GM12878 (cell line): Measurements from ENCODE around the gene VGLL4. TPM values are rescaled to one million over a fixed set of nuclear protein-coding genes. Genes with fewer than 3 reads are reported as not detected.
A peak's percentile ranks its signal among the peaks of the same experiment; 100 is the strongest.

Source experiments
- ATAC-seq: fragments of 200-7000 bp; cut with Tn5 transposase; 3 replicates; pipeline ENCODE4 v1.9.1; 2020; ENCODE audit warnings: mild to moderate bottlenecking, moderate library complexity
- BruUV-seq: library from RNA; stranded (reverse); fragments of 400-500 nt; replicated peaks from 2 replicates; lab custom pipeline; 2021; lab: Mats Ljungman, UMichigan
- CTCF ChIA-PET: fragments of 300-600 bp; sonication (Branson Sonifier 250); formaldehyde crosslinking; extraction: SDS; loops from one replicate; lab custom pipeline; 2021; ENCODE audit warnings: inconsistent platforms; lab: Yijun Ruan, JAX
- POLR2A ChIA-PET: fragments of 350-600 bp; formaldehyde crosslinking; extraction: SDS; loops from one replicate; lab custom pipeline; 2021; ENCODE audit warnings: inconsistent platforms; lab: Charles Lee
- RAD21 ChIA-PET: fragments of 300-600 bp; sonication (Branson Sonifier 250); formaldehyde crosslinking; loops from one replicate; lab custom pipeline; 2023; ENCODE audit warnings: antibody characterized with exemption; ENCODE audit not compliant: unreplicated experiment; lab: Charles Lee
- SMC1A ChIA-PET: fragments of 300-600 bp; sonication (Branson Sonifier 250); formaldehyde crosslinking; loops from one replicate; lab custom pipeline; 2023; ENCODE audit not compliant: unreplicated experiment, uncharacterized antibody; lab: Charles Lee
- DNase-seq: peaks from one replicate; pipeline ENCODE4 v3.0.0-alpha.2; 2011; ENCODE audit warnings: low read depth, low spot score
- FAIRE-seq: peaks from 3 replicates; lab custom pipeline; 2011; peaks lifted over from hg19 to GRCh38; lab: Jason Lieb, UNC
- H2AFZ ChIP-seq: 2 replicates; pipeline ENCODE4 v1.6.0; 2011; ENCODE audit warnings: low read depth, low read length, control low read depth; ENCODE audit not compliant: control insufficient read depth
- H3K27ac ChIP-seq: 2 replicates; pipeline ENCODE4 v1.5.1; 2011; ENCODE audit warnings: control low read depth; ENCODE audit not compliant: control insufficient read depth, insufficient read depth
- H3K27me3 ChIP-seq, 2 experiments: replicated peaks in 1 of 2; 2 replicates each; pipeline versions ENCODE4 v1.6.0 to v1.6.1; 2011; ENCODE audit warnings: low read length in 1 of 2; ENCODE audit not compliant: control insufficient read depth in 2 of 2, insufficient read depth in 2 of 2
- H3K36me3 ChIP-seq, 2 experiments: 2 replicates each; pipeline ENCODE4 v1.5.1; 2011; ENCODE audit warnings: low read length in 1 of 2; ENCODE audit not compliant: control insufficient read depth in 2 of 2, insufficient read depth in 2 of 2
- H3K4me1 ChIP-seq: 2 replicates; pipeline ENCODE4 v1.6.1; 2011; ENCODE audit warnings: mild to moderate bottlenecking, low read length, moderate library complexity, mixed read lengths; ENCODE audit not compliant: control insufficient read depth, insufficient read depth
- H3K4me2 ChIP-seq: 2 replicates; pipeline ENCODE4 v1.6.0; 2011; ENCODE audit warnings: control low read depth; ENCODE audit not compliant: control insufficient read depth, insufficient read depth
- H3K4me3 ChIP-seq: fragments of 200-600 bp; sonication (generic); 2 replicates; pipeline ENCODE4 v1.5.1; 2016
- H3K79me2 ChIP-seq: 2 replicates; pipeline ENCODE4 v1.6.0; 2011; ENCODE audit warnings: low read length; ENCODE audit not compliant: control insufficient read depth, insufficient read depth
- H3K9ac ChIP-seq: 2 replicates; pipeline ENCODE4 v1.8.0; 2011; ENCODE audit warnings: low read length, control low read depth, mixed read lengths; ENCODE audit not compliant: control insufficient read depth, insufficient read depth
- H3K9me3 ChIP-seq: replicated peaks from 3 replicates; pipeline ENCODE4 v1.5.1; 2011; ENCODE audit warnings: mild to moderate bottlenecking, low read length; ENCODE audit not compliant: control insufficient read depth, insufficient read depth
- H4K20me1 ChIP-seq: 2 replicates; pipeline ENCODE4 v1.6.0; 2011; ENCODE audit not compliant: control insufficient read depth, insufficient read depth
- ETV6 ChIP-seq, 2 experiments: fragments of 450-650 bp in 1 of 2; IDR thresholded peaks in 1 of 2; conservative IDR thresholded peaks in 1 of 2; 2 replicates each; pipeline ENCODE4 v1.6.1; 2014; ENCODE audit warnings: antibody characterized with exemption in 1 of 2, borderline replicate concordance in 1 of 2, low read depth in 1 of 2, mild to moderate bottlenecking in 1 of 2, moderate library complexity in 1 of 2
- MTA3 ChIP-seq: IDR thresholded peaks from 2 replicates; pipeline ENCODE4 v1.6.1; 2012; ENCODE audit warnings: low read length, inconsistent platforms, borderline replicate concordance
- RUNX3 ChIP-seq: IDR thresholded peaks from 2 replicates; pipeline ENCODE4 v1.6.1; 2012; ENCODE audit warnings: low read length, inconsistent platforms
- TARDBP ChIP-seq: IDR thresholded peaks from 2 replicates; pipeline ENCODE4 v1.6.1; 2016; ENCODE audit warnings: borderline replicate concordance
- WGBS: methylation state at CpG from one replicate; pipeline ENCODE4 v1.1.6; 2016; ENCODE audit warnings: low lambda C conversion rate; ENCODE audit not compliant: insufficient replicate concordance, insufficient coverage; ENCODE audit errors: missing lambda C conversion rate; 5-methylcytosine and 5-hydroxymethylcytosine counted together
- in situ Hi-C: fragments of 300-500 bp; cut with MboI; formaldehyde crosslinking; loops from 9 replicates; pipeline ENCODE4 v1.14.3; 2018; ENCODE audit warnings: mixed read lengths
- intact Hi-C: fragments of 100-400 bp; cut with micrococcal nuclease; formaldehyde crosslinking; loops from one replicate; pipeline ENCODE4 v1.14.2; 2022; ENCODE audit not compliant: unreplicated experiment
- polyA plus RNA-seq, 11 experiments: library from polyadenylated mRNA; depleted of rRNA in 4 of 11; unstranded in 6 of 11; stranded (reverse) in 5 of 11; fragments of >200 nt; fragmentation: Nextera tagmentation in 4 of 11; fragmentation: Illumina TruSeq in 1 of 11; extraction: Ambion mirVana in 4 of 11; extraction: Trizol in 1 of 11; gene quantifications; 1 replicate in 1 of 11; 2 replicates in 10 of 11; pipeline versions ENCODE4 v1.2.1 to v1.2.3, GENCODE V29; 2011 to 2016; ENCODE audit warnings: inconsistent platforms in 2 of 11, missing spikeins in 2 of 11, low read depth in 1 of 11
- total RNA-seq, 4 experiments: library from RNA; depleted of rRNA in 3 of 4; stranded (reverse); fragments of >200 nt in 3 of 4; fragmentation: Illumina TruSeq in 1 of 4; extraction: Trizol in 1 of 4; gene quantifications; 2 replicates each; pipeline versions ENCODE4 v1.2.1 to v1.2.3, GENCODE V29; 2013 to 2021
- TF ChIP-seq, protein P1 (sequence below): fragments of 450-650 bp; IDR thresholded peaks from 2 replicates; pipeline ENCODE4 v1.6.1; 2017; ENCODE audit warnings: mild to moderate bottlenecking
- TF ChIP-seq, protein P2 (sequence below): fragments of 450-650 bp; IDR thresholded peaks from 2 replicates; pipeline ENCODE4 v1.6.1; 2016; ENCODE audit warnings: mild to moderate bottlenecking

The VGLL4 gene
- total and polyA plus RNA-seq, 10 of the 15 experiments (the other 5 are each of a cell fraction or from before 2014, with no cell fraction given): 0.44 to 38.1 (median 16.1) TPM

DNA sequence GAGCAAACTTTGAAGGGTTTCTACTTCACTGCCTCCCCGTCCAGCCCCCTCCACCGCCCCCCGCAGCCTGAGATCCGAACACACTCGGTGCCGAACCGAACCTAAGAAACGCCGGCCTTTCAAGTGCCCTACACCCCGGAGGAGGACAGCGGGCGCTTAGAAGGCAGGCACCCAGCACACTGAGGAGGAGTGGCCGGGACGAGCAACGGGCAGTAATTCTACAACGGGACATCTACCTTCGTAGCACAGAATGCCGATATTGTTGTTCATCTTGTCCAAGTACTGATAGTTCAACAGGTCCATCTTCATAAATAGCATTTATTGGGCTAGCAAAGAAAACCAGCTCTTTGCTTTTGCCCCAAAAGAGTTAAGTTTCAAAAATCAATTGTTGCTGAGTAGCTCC lies 513 bp downstream of the VGLL4 start:
- Histone ChIP-seq H3K9ac (peak overlapping the region; percentile 83), H3K4me3 (peak overlapping the region; percentile 86), H3K4me1 (peaks cover 6% of the 10 kb centered on the region), H3K27me3 (no peaks in the 10 kb centered on the region), H3K36me3 (no peaks in the 10 kb centered on the region), H3K4me2 (peak overlapping the region; percentile 80), H3K9me3 (no peaks in the 10 kb centered on the region), H4K20me1 (no peaks in the 10 kb centered on the region; the same call in 1 of the 2 replicates), H3K27ac (peak overlapping the region; percentile 98), H2AFZ (peak overlapping the region; percentile 66), H3K79me2 (peaks cover 55% of the 10 kb centered on the region)
- BruUV-seq: TSS peak; percentile 76
- TF ChIP-seq ETV6 (conservative IDR thresholded peaks at IDR 0.05 in 1 of 2, IDR thresholded peaks at IDR 0.05 in 1 of 2; ENCODE audit: borderline replicate concordance in 1 of 2, low read depth in 1 of 2) (no peak), MTA3 (peak; percentile 10; the same call in 1 of the 2 replicates), TARDBP (no peak), RUNX3 (no peak)
- TF ChIP-seq, protein P1, sequence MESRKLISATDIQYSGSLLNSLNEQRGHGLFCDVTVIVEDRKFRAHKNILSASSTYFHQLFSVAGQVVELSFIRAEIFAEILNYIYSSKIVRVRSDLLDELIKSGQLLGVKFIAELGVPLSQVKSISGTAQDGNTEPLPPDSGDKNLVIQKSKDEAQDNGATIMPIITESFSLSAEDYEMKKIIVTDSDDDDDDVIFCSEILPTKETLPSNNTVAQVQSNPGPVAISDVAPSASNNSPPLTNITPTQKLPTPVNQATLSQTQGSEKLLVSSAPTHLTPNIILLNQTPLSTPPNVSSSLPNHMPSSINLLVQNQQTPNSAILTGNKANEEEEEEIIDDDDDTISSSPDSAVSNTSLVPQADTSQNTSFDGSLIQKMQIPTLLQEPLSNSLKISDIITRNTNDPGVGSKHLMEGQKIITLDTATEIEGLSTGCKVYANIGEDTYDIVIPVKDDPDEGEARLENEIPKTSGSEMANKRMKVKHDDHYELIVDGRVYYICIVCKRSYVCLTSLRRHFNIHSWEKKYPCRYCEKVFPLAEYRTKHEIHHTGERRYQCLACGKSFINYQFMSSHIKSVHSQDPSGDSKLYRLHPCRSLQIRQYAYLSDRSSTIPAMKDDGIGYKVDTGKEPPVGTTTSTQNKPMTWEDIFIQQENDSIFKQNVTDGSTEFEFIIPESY: no peak
- TF ChIP-seq, protein P2, sequence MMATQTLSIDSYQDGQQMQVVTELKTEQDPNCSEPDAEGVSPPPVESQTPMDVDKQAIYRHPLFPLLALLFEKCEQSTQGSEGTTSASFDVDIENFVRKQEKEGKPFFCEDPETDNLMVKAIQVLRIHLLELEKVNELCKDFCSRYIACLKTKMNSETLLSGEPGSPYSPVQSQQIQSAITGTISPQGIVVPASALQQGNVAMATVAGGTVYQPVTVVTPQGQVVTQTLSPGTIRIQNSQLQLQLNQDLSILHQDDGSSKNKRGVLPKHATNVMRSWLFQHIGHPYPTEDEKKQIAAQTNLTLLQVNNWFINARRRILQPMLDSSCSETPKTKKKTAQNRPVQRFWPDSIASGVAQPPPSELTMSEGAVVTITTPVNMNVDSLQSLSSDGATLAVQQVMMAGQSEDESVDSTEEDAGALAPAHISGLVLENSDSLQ: no peak
- POLR2A ChIA-PET: interaction anchor here (0.5 to 2.2 kb wide), 3 partner anchors 11 to 61 kb away, joined by 3 to 19 read pairs (median 3); no protein-coding TSS in a partner anchor
- DNase-seq (no peak), ATAC-seq (peak; percentile 52), FAIRE-seq (no peak)
- SMC1A ChIA-PET: interaction anchor here (0.6 to 2.6 kb wide), 14 partner anchors 8 to 1851 kb away, joined by 3 to 11 read pairs (median 4); partner anchors contain the start of genes ARPC4, ATG7 and TADA3
- CTCF ChIA-PET: interaction anchor here (0.9 to 2.1 kb wide), 12 partner anchors 10 to 370 kb away, joined by 3 to 19 read pairs (median 3); no protein-coding TSS in a partner anchor
- in situ Hi-C loops: no loop called here
- RAD21 ChIA-PET: interaction anchor here (1.4 to 2.5 kb wide), 7 partner anchors 10 to 264 kb away, joined by 3 to 12 read pairs (median 6); no protein-coding TSS in a partner anchor
- under 1% methylated on average over 18 of the region's 18 CpGs for WGBS
- intact Hi-C loops: loop anchor here (5.0 kb wide), 2 partner anchors 41 to 61 kb away; no protein-coding TSS in a partner anchor
